ENCODE results near the gene CD44.

DNA sequence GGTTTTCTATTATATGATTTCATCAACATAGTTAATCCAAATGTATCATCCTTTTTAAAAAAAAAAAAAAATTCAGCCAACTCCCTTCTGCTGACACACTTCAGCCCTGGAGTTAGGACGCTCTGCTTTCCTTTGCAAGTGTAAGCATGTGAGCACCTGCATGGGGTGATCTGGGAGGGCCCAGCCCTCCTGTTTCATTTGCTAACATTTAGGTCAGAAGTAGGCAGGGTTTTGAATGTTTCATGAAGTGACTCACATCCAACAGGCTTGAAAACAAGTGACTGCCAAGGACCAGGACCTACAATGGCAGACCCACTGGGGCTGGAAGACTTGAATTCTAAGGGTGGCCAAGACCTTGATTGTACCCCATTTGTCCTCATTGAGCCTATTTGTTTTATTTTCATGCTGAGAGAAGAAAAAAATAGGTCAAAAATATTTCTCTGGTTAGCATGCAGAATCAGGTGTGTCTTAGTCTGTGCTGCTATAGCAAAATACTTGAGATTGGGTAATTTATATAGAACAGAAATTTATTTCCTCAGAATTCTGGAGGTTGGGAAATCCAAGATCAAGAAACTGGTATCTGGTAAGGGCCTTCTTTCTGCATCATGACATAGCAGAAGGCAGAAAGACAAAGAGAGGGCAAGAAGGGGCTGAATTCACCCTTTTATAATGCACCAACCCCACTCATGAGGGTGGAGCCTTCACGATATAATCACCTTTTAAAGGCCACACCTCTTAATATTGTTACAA, 137.6 kb downstream of the CD44 start:
- TF ChIP-seq, protein P1, sequence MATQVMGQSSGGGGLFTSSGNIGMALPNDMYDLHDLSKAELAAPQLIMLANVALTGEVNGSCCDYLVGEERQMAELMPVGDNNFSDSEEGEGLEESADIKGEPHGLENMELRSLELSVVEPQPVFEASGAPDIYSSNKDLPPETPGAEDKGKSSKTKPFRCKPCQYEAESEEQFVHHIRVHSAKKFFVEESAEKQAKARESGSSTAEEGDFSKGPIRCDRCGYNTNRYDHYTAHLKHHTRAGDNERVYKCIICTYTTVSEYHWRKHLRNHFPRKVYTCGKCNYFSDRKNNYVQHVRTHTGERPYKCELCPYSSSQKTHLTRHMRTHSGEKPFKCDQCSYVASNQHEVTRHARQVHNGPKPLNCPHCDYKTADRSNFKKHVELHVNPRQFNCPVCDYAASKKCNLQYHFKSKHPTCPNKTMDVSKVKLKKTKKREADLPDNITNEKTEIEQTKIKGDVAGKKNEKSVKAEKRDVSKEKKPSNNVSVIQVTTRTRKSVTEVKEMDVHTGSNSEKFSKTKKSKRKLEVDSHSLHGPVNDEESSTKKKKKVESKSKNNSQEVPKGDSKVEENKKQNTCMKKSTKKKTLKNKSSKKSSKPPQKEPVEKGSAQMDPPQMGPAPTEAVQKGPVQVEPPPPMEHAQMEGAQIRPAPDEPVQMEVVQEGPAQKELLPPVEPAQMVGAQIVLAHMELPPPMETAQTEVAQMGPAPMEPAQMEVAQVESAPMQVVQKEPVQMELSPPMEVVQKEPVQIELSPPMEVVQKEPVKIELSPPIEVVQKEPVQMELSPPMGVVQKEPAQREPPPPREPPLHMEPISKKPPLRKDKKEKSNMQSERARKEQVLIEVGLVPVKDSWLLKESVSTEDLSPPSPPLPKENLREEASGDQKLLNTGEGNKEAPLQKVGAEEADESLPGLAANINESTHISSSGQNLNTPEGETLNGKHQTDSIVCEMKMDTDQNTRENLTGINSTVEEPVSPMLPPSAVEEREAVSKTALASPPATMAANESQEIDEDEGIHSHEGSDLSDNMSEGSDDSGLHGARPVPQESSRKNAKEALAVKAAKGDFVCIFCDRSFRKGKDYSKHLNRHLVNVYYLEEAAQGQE (IDR thresholded peaks at IDR 0.05): no peak
- TF ChIP-seq, protein P2, sequence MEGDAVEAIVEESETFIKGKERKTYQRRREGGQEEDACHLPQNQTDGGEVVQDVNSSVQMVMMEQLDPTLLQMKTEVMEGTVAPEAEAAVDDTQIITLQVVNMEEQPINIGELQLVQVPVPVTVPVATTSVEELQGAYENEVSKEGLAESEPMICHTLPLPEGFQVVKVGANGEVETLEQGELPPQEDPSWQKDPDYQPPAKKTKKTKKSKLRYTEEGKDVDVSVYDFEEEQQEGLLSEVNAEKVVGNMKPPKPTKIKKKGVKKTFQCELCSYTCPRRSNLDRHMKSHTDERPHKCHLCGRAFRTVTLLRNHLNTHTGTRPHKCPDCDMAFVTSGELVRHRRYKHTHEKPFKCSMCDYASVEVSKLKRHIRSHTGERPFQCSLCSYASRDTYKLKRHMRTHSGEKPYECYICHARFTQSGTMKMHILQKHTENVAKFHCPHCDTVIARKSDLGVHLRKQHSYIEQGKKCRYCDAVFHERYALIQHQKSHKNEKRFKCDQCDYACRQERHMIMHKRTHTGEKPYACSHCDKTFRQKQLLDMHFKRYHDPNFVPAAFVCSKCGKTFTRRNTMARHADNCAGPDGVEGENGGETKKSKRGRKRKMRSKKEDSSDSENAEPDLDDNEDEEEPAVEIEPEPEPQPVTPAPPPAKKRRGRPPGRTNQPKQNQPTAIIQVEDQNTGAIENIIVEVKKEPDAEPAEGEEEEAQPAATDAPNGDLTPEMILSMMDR (IDR thresholded peaks at IDR 0.05): no peak
- TF ChIP-seq SMC3 (IDR thresholded peaks at IDR 0.05) (no peak), BHLHE40 (IDR thresholded peaks at IDR 0.05; ENCODE audit: low read depth, low read length) (no peak), POLR2A (IDR thresholded peaks at IDR 0.05; ENCODE audit: low read length) (no peak), GATA3 (IDR thresholded peaks at IDR 0.05; ENCODE audit: borderline replicate concordance) (no peak)

Data from A549 (cell line).